WTC11 (cell line): Measurements from ENCODE around the gene PCAT6. TPM values are rescaled to one million over a fixed set of nuclear protein-coding genes. Genes with fewer than 3 reads are reported as not detected.

ENCODE experiments used
- ATAC-seq: fragments of 200-7000 bp; cut with Tn5 transposase; 2 replicates; pipeline ENCODE4 v1.10.0; 2021; ENCODE audit warnings: mild to moderate bottlenecking, moderate library complexity
- CTCF ChIA-PET: fragments of 300-600 bp; sonication (Branson Sonifier 250); formaldehyde crosslinking; loops from one replicate; lab custom pipeline; 2021; ENCODE audit warnings: antibody characterized with exemption; lab: Charles Lee
- POLR2A ChIA-PET: fragments of 350-600 bp; sonication (Branson Sonifier 250); formaldehyde crosslinking; loops from one replicate; lab custom pipeline; 2021; ENCODE audit warnings: antibody characterized with exemption; lab: Charles Lee
- DNase-seq: peaks from one replicate; pipeline ENCODE4 v3.0.0; 2021; ENCODE audit warnings: low spot score
- H3K27ac Mint-ChIP-seq: 2 replicates; pipeline ENCODE4 v1.8.0; 2021; ENCODE audit warnings: mixed read lengths
- H3K27me3 Mint-ChIP-seq: 2 replicates; pipeline ENCODE4 v1.8.0; 2021; ENCODE audit warnings: low read depth, mild to moderate bottlenecking, moderate library complexity, mixed read lengths
- H3K36me3 Mint-ChIP-seq: 2 replicates; pipeline ENCODE4 v1.8.0; 2021; ENCODE audit warnings: mixed read lengths
- H3K4me1 Mint-ChIP-seq: 2 replicates; pipeline ENCODE4 v1.8.0; 2022; ENCODE audit warnings: mixed read lengths
- H3K4me3 Mint-ChIP-seq: 2 replicates; pipeline ENCODE4 v1.8.0; 2021; ENCODE audit warnings: mild to moderate bottlenecking, moderate library complexity, mixed read lengths
- H3K9me3 Mint-ChIP-seq: 2 replicates; pipeline ENCODE4 v1.8.0; 2021; ENCODE audit warnings: mixed read lengths
- CBFB ChIP-seq: sonication (generic); formaldehyde crosslinking; IDR thresholded peaks from 2 replicates; pipeline ENCODE4 v1.8.1; 2022; ENCODE audit warnings: mild to moderate bottlenecking, low read depth, missing genetic modification reagents
- CREB1 ChIP-seq: sonication (generic); formaldehyde crosslinking; IDR thresholded peaks from 2 replicates; pipeline ENCODE4 v1.8.0; 2023; ENCODE audit warnings: mild to moderate bottlenecking, missing genetic modification reagents
- CREM ChIP-seq: sonication (generic); formaldehyde crosslinking; IDR thresholded peaks from 2 replicates; pipeline ENCODE4 v1.8.1; 2022; ENCODE audit warnings: mild to moderate bottlenecking, missing genetic modification reagents, moderate library complexity
- ETV6 ChIP-seq: sonication (generic); formaldehyde crosslinking; IDR thresholded peaks from 2 replicates; pipeline ENCODE4 v1.8.1; 2022; ENCODE audit warnings: mild to moderate bottlenecking, missing genetic modification reagents
- GABPB1 ChIP-seq: sonication (generic); formaldehyde crosslinking; IDR thresholded peaks from 2 replicates; pipeline ENCODE4 v1.8.1; 2023; ENCODE audit warnings: mild to moderate bottlenecking, missing genetic modification reagents
- NR2C2 ChIP-seq: sonication (generic); formaldehyde crosslinking; IDR thresholded peaks from 2 replicates; pipeline ENCODE4 v1.8.0; 2022; ENCODE audit warnings: mild to moderate bottlenecking, missing genetic modification reagents
- RELA ChIP-seq: sonication (generic); formaldehyde crosslinking; IDR thresholded peaks from 2 replicates; pipeline ENCODE4 v1.8.1; 2022; ENCODE audit warnings: missing genetic modification reagents, mild to moderate bottlenecking, borderline replicate concordance
- ZBTB21 ChIP-seq: sonication (generic); formaldehyde crosslinking; IDR thresholded peaks from 2 replicates; pipeline ENCODE4 v1.8.1; 2023; ENCODE audit warnings: mild to moderate bottlenecking, missing genetic modification reagents, borderline replicate concordance
- ZNF671 ChIP-seq: fragments of 250-450 bp; sonication (Bioruptor Pico); IDR thresholded peaks from 2 replicates; pipeline ENCODE4 v1.8.0; 2021; ENCODE audit warnings: mild to moderate bottlenecking
- total RNA-seq: library from RNA; stranded (reverse); gene quantifications from 3 replicates; pipeline ENCODE4 v1.2.3, GENCODE V29; 2021
- TF ChIP-seq, protein P1 (sequence below): sonication (generic); formaldehyde crosslinking; IDR thresholded peaks from 2 replicates; pipeline ENCODE4 v1.8.0; 2022; ENCODE audit warnings: missing genetic modification reagents
- TF ChIP-seq, protein P2 (sequence below): fragments of 250-450 bp; sonication (Bioruptor Pico); IDR thresholded peaks from 2 replicates; pipeline ENCODE4 v1.9.0; 2021; ENCODE audit warnings: moderate library complexity, mild to moderate bottlenecking, inconsistent platforms, borderline replicate concordance
- TF ChIP-seq, protein P3 (sequence below): sonication (generic); formaldehyde crosslinking; IDR thresholded peaks from 2 replicates; pipeline ENCODE4 v1.8.0; 2023; ENCODE audit warnings: missing genetic modification reagents, mild to moderate bottlenecking, borderline replicate concordance
- TF ChIP-seq, protein P4 (sequence below): fragments of 250-450 bp; sonication (Bioruptor Pico); IDR thresholded peaks from 2 replicates; pipeline ENCODE4 v1.9.0; 2021; ENCODE audit warnings: mild to moderate bottlenecking
- TF ChIP-seq, protein P5 (sequence below): sonication (generic); formaldehyde crosslinking; IDR thresholded peaks from 2 replicates; pipeline ENCODE4 v1.8.0; 2022; ENCODE audit warnings: mild to moderate bottlenecking, missing genetic modification reagents

The PCAT6 gene
- total RNA-seq, 1 experiment from 2014 or later = 11.7 TPM

DNA sequence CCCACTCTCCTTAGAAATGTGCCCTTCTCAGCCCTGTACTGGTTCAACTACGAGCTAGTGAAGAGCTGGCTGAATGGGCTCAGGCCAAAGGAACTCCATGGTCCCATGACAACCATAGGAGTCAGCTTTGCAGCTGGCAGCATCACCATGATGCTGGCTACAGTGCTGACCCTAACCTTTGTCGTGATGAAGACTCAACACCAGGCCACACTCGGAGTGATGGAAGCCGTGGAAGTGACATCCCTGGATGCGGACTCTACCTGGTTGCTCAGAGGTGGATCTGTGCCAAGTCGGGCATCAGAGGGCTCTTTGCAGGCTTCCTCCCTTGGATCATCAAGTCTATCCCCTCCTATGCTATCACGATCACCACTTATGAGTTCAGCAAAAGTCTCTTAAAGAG lies 14.1 kb upstream of the PCAT6 start:
- no peaks in the 10 kb centered on the region for H3K27me3 Mint-ChIP-seq
- peaks cover 59% of the 10 kb centered on the region for H3K4me1 Mint-ChIP-seq
- no peaks in the 10 kb centered on the region for H3K9me3 Mint-ChIP-seq
- TF ChIP-seq, protein P1, sequence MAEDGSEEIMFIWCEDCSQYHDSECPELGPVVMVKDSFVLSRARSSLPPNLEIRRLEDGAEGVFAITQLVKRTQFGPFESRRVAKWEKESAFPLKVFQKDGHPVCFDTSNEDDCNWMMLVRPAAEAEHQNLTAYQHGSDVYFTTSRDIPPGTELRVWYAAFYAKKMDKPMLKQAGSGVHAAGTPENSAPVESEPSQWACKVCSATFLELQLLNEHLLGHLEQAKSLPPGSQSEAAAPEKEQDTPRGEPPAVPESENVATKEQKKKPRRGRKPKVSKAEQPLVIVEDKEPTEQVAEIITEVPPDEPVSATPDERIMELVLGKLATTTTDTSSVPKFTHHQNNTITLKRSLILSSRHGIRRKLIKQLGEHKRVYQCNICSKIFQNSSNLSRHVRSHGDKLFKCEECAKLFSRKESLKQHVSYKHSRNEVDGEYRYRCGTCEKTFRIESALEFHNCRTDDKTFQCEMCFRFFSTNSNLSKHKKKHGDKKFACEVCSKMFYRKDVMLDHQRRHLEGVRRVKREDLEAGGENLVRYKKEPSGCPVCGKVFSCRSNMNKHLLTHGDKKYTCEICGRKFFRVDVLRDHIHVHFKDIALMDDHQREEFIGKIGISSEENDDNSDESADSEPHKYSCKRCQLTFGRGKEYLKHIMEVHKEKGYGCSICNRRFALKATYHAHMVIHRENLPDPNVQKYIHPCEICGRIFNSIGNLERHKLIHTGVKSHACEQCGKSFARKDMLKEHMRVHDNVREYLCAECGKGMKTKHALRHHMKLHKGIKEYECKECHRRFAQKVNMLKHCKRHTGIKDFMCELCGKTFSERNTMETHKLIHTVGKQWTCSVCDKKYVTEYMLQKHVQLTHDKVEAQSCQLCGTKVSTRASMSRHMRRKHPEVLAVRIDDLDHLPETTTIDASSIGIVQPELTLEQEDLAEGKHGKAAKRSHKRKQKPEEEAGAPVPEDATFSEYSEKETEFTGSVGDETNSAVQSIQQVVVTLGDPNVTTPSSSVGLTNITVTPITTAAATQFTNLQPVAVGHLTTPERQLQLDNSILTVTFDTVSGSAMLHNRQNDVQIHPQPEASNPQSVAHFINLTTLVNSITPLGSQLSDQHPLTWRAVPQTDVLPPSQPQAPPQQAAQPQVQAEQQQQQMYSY (CRISPR knock-in tag) = peak; percentile 66
- no peak for TF ChIP-seq CBFB
- TF ChIP-seq, all 79 proteins: peak for 1
- ATAC-seq = no peak; the same call in 1 of the 2 replicates
- ChIA-PET CTCF (no interaction called here), POLR2A (no interaction called here)
- Mint-ChIP-seq H3K27ac (no peak overlapping the region), H3K36me3 (peaks cover 7% of the 10 kb centered on the region), H3K4me3 (no peak overlapping the region)
- DNase-seq = no peak

DNA sequence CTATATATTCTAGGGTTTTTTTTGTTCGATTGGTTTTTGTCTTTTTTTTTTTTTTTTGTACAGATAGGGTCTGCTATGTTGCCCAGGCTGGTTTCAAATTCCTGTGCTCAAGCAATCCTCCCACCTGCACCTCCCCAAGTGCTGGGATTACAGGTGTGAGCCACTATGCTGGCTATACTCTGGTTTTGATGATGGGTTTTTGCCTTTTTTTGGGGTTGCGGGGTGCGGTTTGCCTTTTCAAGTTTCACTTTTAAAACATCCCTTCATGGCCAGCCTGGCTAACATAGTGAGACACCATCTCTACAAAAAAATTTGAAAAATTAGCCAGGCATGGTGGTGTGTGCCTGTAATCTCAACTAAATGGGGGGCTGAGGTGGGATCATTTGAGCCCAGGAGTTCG lies 12.5 kb upstream of the PCAT6 start:
- ChIA-PET CTCF (interaction anchor here (1.1 kb wide), 1 partner anchor 21 kb away, joined by 3 read pairs; no protein-coding TSS in a partner anchor), POLR2A (interaction anchor here (0.9 kb wide), 1 partner anchor 12 kb away, joined by 3 read pairs; the partner anchor contains the start of gene PCAT6)
- Mint-ChIP-seq H3K36me3 (peaks cover 7% of the 10 kb centered on the region), H3K9me3 (no peaks in the 10 kb centered on the region), H3K4me3 (no peak overlapping the region), H3K27ac (no peak overlapping the region), H3K4me1 (peaks cover 60% of the 10 kb centered on the region), H3K27me3 (no peaks in the 10 kb centered on the region)
- TF ChIP-seq RELA (CRISPR knock-in tag) = no peak
- TF ChIP-seq CREB1 = no peak
- TF ChIP-seq CREM (CRISPR knock-in tag) = no peak
- TF ChIP-seq, protein P2, sequence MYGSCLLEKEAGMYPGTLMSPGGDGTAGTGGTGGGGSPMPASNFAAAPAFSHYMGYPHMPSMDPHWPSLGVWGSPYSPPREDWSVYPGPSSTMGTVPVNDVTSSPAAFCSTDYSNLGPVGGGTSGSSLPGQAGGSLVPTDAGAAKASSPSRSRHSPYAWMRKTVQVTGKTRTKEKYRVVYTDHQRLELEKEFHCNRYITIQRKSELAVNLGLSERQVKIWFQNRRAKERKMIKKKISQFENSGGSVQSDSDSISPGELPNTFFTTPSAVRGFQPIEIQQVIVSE (CRISPR knock-in tag) = no peak
- TF ChIP-seq ZBTB21 (CRISPR knock-in tag) = no peak
- TF ChIP-seq, protein P3, sequence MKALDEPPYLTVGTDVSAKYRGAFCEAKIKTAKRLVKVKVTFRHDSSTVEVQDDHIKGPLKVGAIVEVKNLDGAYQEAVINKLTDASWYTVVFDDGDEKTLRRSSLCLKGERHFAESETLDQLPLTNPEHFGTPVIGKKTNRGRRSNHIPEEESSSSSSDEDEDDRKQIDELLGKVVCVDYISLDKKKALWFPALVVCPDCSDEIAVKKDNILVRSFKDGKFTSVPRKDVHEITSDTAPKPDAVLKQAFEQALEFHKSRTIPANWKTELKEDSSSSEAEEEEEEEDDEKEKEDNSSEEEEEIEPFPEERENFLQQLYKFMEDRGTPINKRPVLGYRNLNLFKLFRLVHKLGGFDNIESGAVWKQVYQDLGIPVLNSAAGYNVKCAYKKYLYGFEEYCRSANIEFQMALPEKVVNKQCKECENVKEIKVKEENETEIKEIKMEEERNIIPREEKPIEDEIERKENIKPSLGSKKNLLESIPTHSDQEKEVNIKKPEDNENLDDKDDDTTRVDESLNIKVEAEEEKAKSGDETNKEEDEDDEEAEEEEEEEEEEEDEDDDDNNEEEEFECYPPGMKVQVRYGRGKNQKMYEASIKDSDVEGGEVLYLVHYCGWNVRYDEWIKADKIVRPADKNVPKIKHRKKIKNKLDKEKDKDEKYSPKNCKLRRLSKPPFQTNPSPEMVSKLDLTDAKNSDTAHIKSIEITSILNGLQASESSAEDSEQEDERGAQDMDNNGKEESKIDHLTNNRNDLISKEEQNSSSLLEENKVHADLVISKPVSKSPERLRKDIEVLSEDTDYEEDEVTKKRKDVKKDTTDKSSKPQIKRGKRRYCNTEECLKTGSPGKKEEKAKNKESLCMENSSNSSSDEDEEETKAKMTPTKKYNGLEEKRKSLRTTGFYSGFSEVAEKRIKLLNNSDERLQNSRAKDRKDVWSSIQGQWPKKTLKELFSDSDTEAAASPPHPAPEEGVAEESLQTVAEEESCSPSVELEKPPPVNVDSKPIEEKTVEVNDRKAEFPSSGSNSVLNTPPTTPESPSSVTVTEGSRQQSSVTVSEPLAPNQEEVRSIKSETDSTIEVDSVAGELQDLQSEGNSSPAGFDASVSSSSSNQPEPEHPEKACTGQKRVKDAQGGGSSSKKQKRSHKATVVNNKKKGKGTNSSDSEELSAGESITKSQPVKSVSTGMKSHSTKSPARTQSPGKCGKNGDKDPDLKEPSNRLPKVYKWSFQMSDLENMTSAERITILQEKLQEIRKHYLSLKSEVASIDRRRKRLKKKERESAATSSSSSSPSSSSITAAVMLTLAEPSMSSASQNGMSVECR (CRISPR knock-in tag) = no peak
- no peak for TF ChIP-seq ZNF671 (CRISPR knock-in tag)
- TF ChIP-seq ETV6 (CRISPR knock-in tag) = no peak
- TF ChIP-seq GABPB1 = no peak
- TF ChIP-seq, protein P4, sequence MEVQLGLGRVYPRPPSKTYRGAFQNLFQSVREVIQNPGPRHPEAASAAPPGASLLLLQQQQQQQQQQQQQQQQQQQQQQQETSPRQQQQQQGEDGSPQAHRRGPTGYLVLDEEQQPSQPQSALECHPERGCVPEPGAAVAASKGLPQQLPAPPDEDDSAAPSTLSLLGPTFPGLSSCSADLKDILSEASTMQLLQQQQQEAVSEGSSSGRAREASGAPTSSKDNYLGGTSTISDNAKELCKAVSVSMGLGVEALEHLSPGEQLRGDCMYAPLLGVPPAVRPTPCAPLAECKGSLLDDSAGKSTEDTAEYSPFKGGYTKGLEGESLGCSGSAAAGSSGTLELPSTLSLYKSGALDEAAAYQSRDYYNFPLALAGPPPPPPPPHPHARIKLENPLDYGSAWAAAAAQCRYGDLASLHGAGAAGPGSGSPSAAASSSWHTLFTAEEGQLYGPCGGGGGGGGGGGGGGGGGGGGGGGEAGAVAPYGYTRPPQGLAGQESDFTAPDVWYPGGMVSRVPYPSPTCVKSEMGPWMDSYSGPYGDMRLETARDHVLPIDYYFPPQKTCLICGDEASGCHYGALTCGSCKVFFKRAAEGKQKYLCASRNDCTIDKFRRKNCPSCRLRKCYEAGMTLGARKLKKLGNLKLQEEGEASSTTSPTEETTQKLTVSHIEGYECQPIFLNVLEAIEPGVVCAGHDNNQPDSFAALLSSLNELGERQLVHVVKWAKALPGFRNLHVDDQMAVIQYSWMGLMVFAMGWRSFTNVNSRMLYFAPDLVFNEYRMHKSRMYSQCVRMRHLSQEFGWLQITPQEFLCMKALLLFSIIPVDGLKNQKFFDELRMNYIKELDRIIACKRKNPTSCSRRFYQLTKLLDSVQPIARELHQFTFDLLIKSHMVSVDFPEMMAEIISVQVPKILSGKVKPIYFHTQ (CRISPR knock-in tag) = no peak
- TF ChIP-seq, protein P5, sequence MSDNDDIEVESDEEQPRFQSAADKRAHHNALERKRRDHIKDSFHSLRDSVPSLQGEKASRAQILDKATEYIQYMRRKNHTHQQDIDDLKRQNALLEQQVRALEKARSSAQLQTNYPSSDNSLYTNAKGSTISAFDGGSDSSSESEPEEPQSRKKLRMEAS (CRISPR knock-in tag) = no peak
- no peak for TF ChIP-seq NR2C2
- ATAC-seq (no peak), DNase-seq (no peak)
